Right renal pelvis (tissue), 4 donors: Measurements from ENCODE around the gene USH2A. TPM values are rescaled to one million over a fixed set of nuclear protein-coding genes. Genes with fewer than 3 reads are reported as not detected.
"Not testable (repeated sequence)": the region's sequence is repeated elsewhere in the genome, so short reads cannot be mapped to it uniquely, and the experiment has no call there.

Experiments
- DNase-seq, 4 donors: peaks; one replicate each; pipeline ENCODE4 v3.0.0-alpha.2; 2013; ENCODE audit warnings: low read depth in 4 of 4, low spot score in 3 of 4, missing footprints in 1 of 4
- polyA plus RNA-seq, 4 donors: library from polyadenylated mRNA; unstranded; fragments of 120-200 nt; gene quantifications; one replicate each; pipeline ENCODE4 v1.2.1, GENCODE V29; 2013; ENCODE audit not compliant: insufficient read length in 4 of 4

USH2A gene
- polyA plus RNA-seq, 4 donors = 0.21 to 0.52 (median 0.27) TPM

GRCh38 chr1:216416488-216416887 is 6.8 kb downstream of the USH2A start:
- no peak for DNase-seq

GRCh38 chr1:216410026-216410425 is 13.2 kb downstream of the USH2A start:
- DNase-seq = no peak

- DNase-seq = no peak
Observed at GRCh38 chr1:216390956-216391355, 32.3 kb downstream of the USH2A start.

- no peak for DNase-seq
Observed at GRCh38 chr1:216389774-216390173, 33.5 kb downstream of the USH2A start.

- no peak for DNase-seq
Observed at GRCh38 chr1:216388558-216388957, 34.7 kb downstream of the USH2A start.

GRCh38 chr1:216387782-216388181 is 35.5 kb downstream of the USH2A start:
- DNase-seq = no peak

GRCh38 chr1:216379441-216379840 is 43.8 kb downstream of the USH2A start:
- no peak for DNase-seq

- DNase-seq = no peak
Observed at GRCh38 chr1:216368249-216368648, 55.0 kb downstream of the USH2A start.

- no peak for DNase-seq
Observed at GRCh38 chr1:216366979-216367378, 56.3 kb downstream of the USH2A start.

- DNase-seq = no peak
Observed at GRCh38 chr1:216356945-216357344, 66.3 kb downstream of the USH2A start.

GRCh38 chr1:216350186-216350585 is 73.1 kb downstream of the USH2A start:
- no peak for DNase-seq

GRCh38 chr1:216346526-216346925 is 76.7 kb downstream of the USH2A start:
- no peak for DNase-seq

GRCh38 chr1:216340542-216340941 is 82.7 kb downstream of the USH2A start:
- not testable (repeated sequence) for DNase-seq

GRCh38 chr1:216332462-216332861 is 90.8 kb downstream of the USH2A start:
- DNase-seq = no peak

GRCh38 chr1:216332003-216332402 is 91.2 kb downstream of the USH2A start:
- DNase-seq = no peak

GRCh38 chr1:216331211-216331610 is 92.0 kb downstream of the USH2A start:
- DNase-seq = no peak

GRCh38 chr1:216330262-216330661 is 93.0 kb downstream of the USH2A start:
- DNase-seq = no peak

- no peak for DNase-seq
Observed at GRCh38 chr1:216325946-216326345, 97.3 kb downstream of the USH2A start.

- DNase-seq = no peak
Observed at GRCh38 chr1:216325336-216325735, 97.9 kb downstream of the USH2A start.

- DNase-seq = no peak
Observed at GRCh38 chr1:216323344-216323743, 99.9 kb downstream of the USH2A start.

GRCh38 chr1:216314379-216315095 is 108.7 kb downstream of the USH2A start:
- no peak for DNase-seq

GRCh38 chr1:216310776-216311175 is 112.5 kb downstream of the USH2A start:
- peak in 1 of 4 donors; percentile 4 for DNase-seq

- no peak for DNase-seq
Observed at GRCh38 chr1:216306830-216307229, 116.4 kb downstream of the USH2A start.
